ENCODE results near the gene HIP1R. TPM values are rescaled to one million over a fixed set of nuclear protein-coding genes. Genes with fewer than 3 reads are reported as not detected.

Gene HIP1R
- polyA plus RNA-seq, 1 of the 3 experiments (the other 2 are of a cell fraction) = 20.6 TPM

- Histone ChIP-seq H3K36me3 (replicated peaks in 1 of 2; ENCODE audit: control insufficient read depth in 1 of 2, insufficient read depth in 2 of 2, low read length in 1 of 2) (no peaks in the 10 kb centered on the region), H3K4me1 (ENCODE audit: control insufficient read depth in 1 of 2, insufficient read depth in 2 of 2, low read depth in 1 of 2, low read length in 1 of 2) (peaks cover 14 to 20% of the 10 kb centered on the region in 2 experiments; a peak in 3 of 4 replicates), H3K9ac (no peak overlapping the region), H3K9me3 (no peaks in the 10 kb centered on the region), H3K4me2 (peak overlapping the region; percentile 97; the same call in 1 of the 2 replicates), H3K4me3 (ENCODE audit: low read depth in 2 of 2, low read length in 1 of 2) (peak overlapping the region in 1 of 2 experiments; percentile 81; a peak in 2 of 4 replicates), H3F3A (replicated peaks; ENCODE audit: insufficient read depth) (peaks cover 14% of the 10 kb centered on the region), H3K27me3 (ENCODE audit: insufficient read depth) (no peaks in the 10 kb centered on the region), H2AFZ (ENCODE audit: low read depth) (no peak overlapping the region), H3K79me2 (ENCODE audit: insufficient read depth) (peaks cover 71% of the 10 kb centered on the region), H3K27ac (ENCODE audit: low read depth in 2 of 2, low read length in 1 of 2) (no peak overlapping the region), H3K9me2 (no peaks in the 10 kb centered on the region), H4K20me1 (ENCODE audit: insufficient read depth) (peaks cover 47% of the 10 kb centered on the region)
- ChIA-PET CTCF (interaction anchor here (0.9 to 2.5 kb wide), 5 partner anchors 11 to 59 kb away, joined by 3 to 12 read pairs (median 7); no protein-coding TSS in a partner anchor), POLR2A (no interaction called here)
- TF ChIP-seq FOXJ3 (CRISPR knock-in tag; IDR thresholded peaks at IDR 0.05) = no peak
- no peak for TF ChIP-seq RAD21 (IDR thresholded peaks at IDR 0.05; ENCODE audit: low read length)
- TF ChIP-seq TCF12 (IDR thresholded peaks at IDR 0.05) = no peak
- no peak for TF ChIP-seq NRF1 (IDR thresholded peaks at IDR 0.05; ENCODE audit: low read depth, low read length)
- no peak for TF ChIP-seq CHD2 (IDR thresholded peaks at IDR 0.05; ENCODE audit: low read length, partially characterized antibody)
- TF ChIP-seq RXRA (IDR thresholded peaks at IDR 0.05; ENCODE audit: borderline replicate concordance, low read depth) = no peak
- TF ChIP-seq RCOR1 (IDR thresholded peaks at IDR 0.05; ENCODE audit: low read length) = no peak
- TF ChIP-seq IRF3 (IDR thresholded peaks at IDR 0.05; ENCODE audit: low read depth, low read length) = no peak
- WGBS (ENCODE audit: low lambda C conversion rate) = 97% methylated on average over 7 of the region's 7 CpGs
- no peak for DNase-seq
Observed at GRCh38 chr12:122893208-122894153, 58.2 kb downstream of the HIP1R start.

GRCh38 chr12:122894193-122895121, 59.2 kb downstream of the HIP1R start:
- H3F3A ChIP-seq (replicated peaks; ENCODE audit: insufficient read depth) = peaks cover 20% of the 10 kb centered on the region
- peaks cover 11 to 20% of the 10 kb centered on the region in 2 experiments; a peak in 3 of 4 replicates for H3K4me1 ChIP-seq (ENCODE audit: control insufficient read depth in 1 of 2, insufficient read depth in 2 of 2, low read depth in 1 of 2, low read length in 1 of 2)
- peaks cover 39% of the 10 kb centered on the region for H4K20me1 ChIP-seq (ENCODE audit: insufficient read depth)
- no peaks in the 10 kb centered on the region for H3K9me3 ChIP-seq
- 51% methylated on average over 15 of the region's 15 CpGs for WGBS (ENCODE audit: low lambda C conversion rate)
- no peaks in the 10 kb centered on the region for H3K27me3 ChIP-seq (ENCODE audit: insufficient read depth)
- POLR2A ChIA-PET = interaction anchor here (0.7 kb wide), 1 partner anchor 48 kb away, joined by 3 read pairs; no protein-coding TSS in a partner anchor
- no peak overlapping the region for H3K27ac ChIP-seq (ENCODE audit: low read depth in 2 of 2, low read length in 1 of 2)
- DNase-seq = no peak
- H3K4me2 ChIP-seq = peak overlapping the region; percentile 97
- peak overlapping the region; percentile 80 to 81 for H3K4me3 ChIP-seq (ENCODE audit: low read depth in 2 of 2, low read length in 1 of 2)
- no peaks in the 10 kb centered on the region for H3K36me3 ChIP-seq (replicated peaks in 1 of 2; ENCODE audit: control insufficient read depth in 1 of 2, insufficient read depth in 2 of 2, low read length in 1 of 2)
- peaks cover 61% of the 10 kb centered on the region for H3K79me2 ChIP-seq (ENCODE audit: insufficient read depth)
- peak; percentile 25; the same call in 1 of the 2 replicates for TF ChIP-seq MAX (IDR thresholded peaks at IDR 0.05; ENCODE audit: low read depth)
- no peak for TF ChIP-seq RCOR1 (IDR thresholded peaks at IDR 0.05; ENCODE audit: low read length)
- CTCF ChIA-PET = interaction anchor here (0.7 to 2.5 kb wide), 7 partner anchors 12 to 1721 kb away, joined by 3 to 12 read pairs (median 5); no protein-coding TSS in a partner anchor
- no peaks in the 10 kb centered on the region for H3K9me2 ChIP-seq
- no peak overlapping the region for H2AFZ ChIP-seq (ENCODE audit: low read depth)
- peak overlapping the region; percentile 95 for H3K9ac ChIP-seq
